ENCODE results near the gene CNIH3. TPM values are rescaled to one million over a fixed set of nuclear protein-coding genes. Genes with fewer than 3 reads are reported as not detected.
A peak's percentile ranks its signal among the peaks of the same experiment; 100 is the strongest.

CNIH3 gene
- total RNA-seq, 6 donors from 2014 or later, result 0.39 to 4.2 (median 2.1) TPM

DNA sequence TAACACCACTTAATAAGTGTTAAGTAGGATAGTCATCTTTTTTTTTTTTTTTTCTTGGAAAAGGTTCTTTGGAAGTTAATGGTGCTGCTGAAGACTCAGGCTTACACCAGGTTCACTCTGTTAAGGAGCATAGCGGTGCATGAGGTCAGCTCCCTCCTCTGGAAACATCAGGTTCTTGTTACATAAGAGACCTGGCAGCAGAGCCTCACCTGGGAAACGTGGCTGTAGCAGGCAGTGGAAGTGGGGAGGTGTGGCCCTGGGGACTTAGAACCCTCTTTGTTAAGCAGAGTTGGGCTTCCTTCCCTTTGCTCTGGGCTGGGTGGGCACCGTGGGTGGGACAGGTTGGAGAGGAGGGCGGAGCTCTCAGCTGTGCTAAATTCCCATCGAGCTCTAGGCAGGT lies 104.1 kb downstream of the CNIH3 start:
- no peak for TF ChIP-seq EP300 (IDR thresholded peaks at IDR 0.05)
- TF ChIP-seq CTCF (IDR thresholded peaks at IDR 0.05), result no peak
- TF ChIP-seq POLR2A (IDR thresholded peaks at IDR 0.05), result no peak
- no peak for TF ChIP-seq POLR2AphosphoS5 (IDR thresholded peaks at IDR 0.05)
- Histone ChIP-seq H3K4me1 (peaks cover 0 to 7% (median 2%) of the 10 kb centered on the region in 4 donors), H3K36me3 (no peaks in the 10 kb centered on the region), H3K27ac (no peak overlapping the region), H3K4me3 (no peak overlapping the region), H3K9me3 (no peaks in the 10 kb centered on the region), H3K27me3 (no peaks in the 10 kb centered on the region)
- ATAC-seq (ENCODE audit: low FRiP score in 2 of 2) (peak in 1 of 2 donors; percentile 12), DNase-seq (peak in 1 of 2 donors; percentile 39)
- WGBS, 2 donors, result 48 to 73% methylated on average over 4 to 5 of the region's 5 CpGs

DNA sequence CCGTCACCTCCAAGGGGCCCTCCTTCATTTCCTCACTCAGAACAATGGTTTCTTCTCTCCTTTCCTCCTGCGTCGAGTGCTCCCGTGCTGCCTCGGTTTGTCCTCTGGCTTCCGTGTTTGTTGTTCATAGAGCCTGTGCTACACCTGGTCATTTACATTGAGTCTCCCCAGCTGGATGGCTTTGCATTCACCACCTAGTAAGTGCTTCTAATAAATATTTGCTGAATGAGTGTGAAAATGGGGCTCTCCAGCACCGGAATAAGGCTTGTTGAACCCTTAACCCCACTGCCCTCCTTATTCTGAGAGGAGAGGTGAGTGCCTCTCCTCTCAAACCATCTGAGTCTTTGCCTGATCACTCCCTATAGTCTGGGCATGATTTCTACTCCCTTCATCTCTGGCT lies 104.9 kb downstream of the CNIH3 start:
- no peak for TF ChIP-seq POLR2AphosphoS5 (IDR thresholded peaks at IDR 0.05)
- TF ChIP-seq EP300 (IDR thresholded peaks at IDR 0.05), result no peak
- no peak for TF ChIP-seq POLR2A (IDR thresholded peaks at IDR 0.05)
- TF ChIP-seq CTCF (IDR thresholded peaks at IDR 0.05), result no peak
- peak in 1 of 2 donors; percentile 22 for DNase-seq
- ATAC-seq (ENCODE audit: low FRiP score in 2 of 2), result no peak
- no peaks in the 10 kb centered on the region for H3K27me3 ChIP-seq
- H3K4me3 ChIP-seq, result no peak overlapping the region
- H3K9me3 ChIP-seq, result no peaks in the 10 kb centered on the region
- 71 to 78% methylated on average over 7 of the region's 7 CpGs for WGBS, 2 donors
- H3K36me3 ChIP-seq, result no peaks in the 10 kb centered on the region
- no peak overlapping the region for H3K27ac ChIP-seq
- peaks cover 0 to 7% (median 2%) of the 10 kb centered on the region in 4 donors for H3K4me1 ChIP-seq

GRCh38 chr1:224722838-224723237 lies 106.7 kb downstream of the CNIH3 start:
- no peak overlapping the region for H3K27ac ChIP-seq
- WGBS, 2 donors, result 59 to 74% methylated on average over 6 to 8 of the region's 8 CpGs
- DNase-seq (no peak), ATAC-seq (ENCODE audit: low FRiP score in 2 of 2) (peak in 1 of 2 donors; percentile 31)
- peaks cover 0 to 7% (median 2%) of the 10 kb centered on the region in 4 donors for H3K4me1 ChIP-seq
- TF ChIP-seq CTCF (IDR thresholded peaks at IDR 0.05) (no peak), EP300 (IDR thresholded peaks at IDR 0.05) (no peak), POLR2A (IDR thresholded peaks at IDR 0.05) (no peak), POLR2AphosphoS5 (IDR thresholded peaks at IDR 0.05) (no peak)
- H3K27me3 ChIP-seq, result no peaks in the 10 kb centered on the region
- no peak overlapping the region for H3K4me3 ChIP-seq
- no peaks in the 10 kb centered on the region for H3K9me3 ChIP-seq
- no peaks in the 10 kb centered on the region for H3K36me3 ChIP-seq

DNA sequence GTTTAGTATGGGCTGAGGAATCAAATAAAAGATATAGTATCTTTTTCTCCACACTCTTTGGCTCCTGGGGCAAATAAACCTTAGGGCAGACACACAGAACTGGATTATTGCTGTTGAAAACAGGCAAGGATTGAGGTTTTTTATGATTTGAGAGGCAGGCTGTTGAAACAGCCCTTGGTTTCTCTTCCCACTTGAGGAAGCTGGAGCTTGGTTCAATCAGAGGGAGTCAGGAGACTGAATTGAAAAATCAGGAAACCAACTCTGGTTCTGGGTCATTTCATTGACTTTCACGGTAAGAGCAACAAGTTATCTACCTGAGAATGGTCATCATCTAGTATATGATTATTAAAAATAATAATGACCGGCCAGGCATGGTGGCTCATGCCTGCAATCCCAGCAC lies 108.4 kb downstream of the CNIH3 start:
- Histone ChIP-seq H3K4me3 (no peak overlapping the region), H3K27ac (no peak overlapping the region), H3K9me3 (no peaks in the 10 kb centered on the region), H3K4me1 (peaks cover 0 to 7% (median 2%) of the 10 kb centered on the region in 4 donors), H3K27me3 (no peaks in the 10 kb centered on the region), H3K36me3 (no peaks in the 10 kb centered on the region)
- 88 to 100% methylated on average over 2 of the region's 2 CpGs for WGBS, 2 donors
- TF ChIP-seq POLR2AphosphoS5 (IDR thresholded peaks at IDR 0.05), result no peak
- TF ChIP-seq CTCF (IDR thresholded peaks at IDR 0.05), result no peak
- no peak for TF ChIP-seq POLR2A (IDR thresholded peaks at IDR 0.05)
- no peak for TF ChIP-seq EP300 (IDR thresholded peaks at IDR 0.05)
- ATAC-seq (ENCODE audit: low FRiP score in 2 of 2) (no peak), DNase-seq (no peak)

DNA sequence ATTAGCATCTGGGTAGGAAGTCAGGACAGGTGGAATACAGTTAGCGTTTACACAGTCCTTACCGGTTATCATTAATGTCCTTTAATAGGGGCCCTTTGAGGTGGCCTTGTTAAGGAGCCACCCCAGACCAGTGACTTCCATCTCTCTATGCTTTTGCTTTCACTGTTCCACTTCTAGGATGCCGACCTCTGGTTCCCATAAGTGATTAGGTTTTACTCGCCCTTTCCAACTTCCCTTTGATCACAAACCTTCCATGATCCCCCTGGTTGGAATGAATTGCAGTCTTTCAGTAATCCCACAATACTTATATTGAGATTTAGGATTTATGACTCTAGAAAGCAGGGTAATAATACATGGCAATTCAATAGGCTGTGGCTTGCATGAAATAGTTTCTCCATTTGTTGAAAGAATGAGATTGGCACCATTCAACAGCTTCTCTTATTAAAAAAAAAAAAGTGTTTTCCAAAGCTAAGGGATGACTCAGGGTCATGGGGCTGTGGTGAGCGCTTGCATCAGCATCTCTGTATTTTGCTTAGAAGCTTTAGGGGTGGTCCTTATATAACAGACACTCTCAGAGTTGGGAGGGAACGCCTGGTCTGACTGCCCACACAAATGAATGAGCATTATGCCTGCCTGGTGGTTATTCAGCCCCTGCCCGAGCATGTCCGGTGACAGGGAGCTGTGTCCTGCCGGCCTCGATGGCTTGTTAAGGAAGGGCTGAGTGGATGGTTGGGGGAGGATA lies 110.5 kb downstream of the CNIH3 start:
- H3K27ac ChIP-seq, result no peak overlapping the region
- ATAC-seq (ENCODE audit: low FRiP score in 2 of 2) (peak in 1 of 2 donors; percentile 90), DNase-seq (peak in 1 of 2 donors; percentile 42)
- H3K36me3 ChIP-seq, result no peaks in the 10 kb centered on the region
- H3K4me1 ChIP-seq, result no peaks in the 10 kb centered on the region
- H3K9me3 ChIP-seq, result no peaks in the 10 kb centered on the region
- no peak overlapping the region for H3K4me3 ChIP-seq
- 77 to 80% methylated on average over 9 to 10 of the region's 10 CpGs for WGBS, 2 donors
- H3K27me3 ChIP-seq, result no peaks in the 10 kb centered on the region
- TF ChIP-seq CTCF (IDR thresholded peaks at IDR 0.05) (no peak), POLR2AphosphoS5 (IDR thresholded peaks at IDR 0.05) (no peak), POLR2A (IDR thresholded peaks at IDR 0.05) (no peak), EP300 (IDR thresholded peaks at IDR 0.05) (peak in 1 of 4 donors; percentile 49)

Data from upper lobe of left lung (tissue), 6 donors.